Right renal pelvis (tissue), 4 donors: ENCODE measurements around the gene LCN12. TPM values are rescaled to one million over a fixed set of nuclear protein-coding genes. Genes with fewer than 3 reads are reported as not detected.

Source experiments
- DNase-seq, 4 donors: peaks; one replicate each; pipeline ENCODE4 v3.0.0-alpha.2; 2013; ENCODE audit warnings: low read depth in 4 of 4, low spot score in 3 of 4, missing footprints in 1 of 4
- polyA plus RNA-seq, 4 donors: library from polyadenylated mRNA; unstranded; fragments of 120-200 nt; gene quantifications; one replicate each; pipeline ENCODE4 v1.2.1, GENCODE V29; 2013; ENCODE audit not compliant: insufficient read length in 4 of 4

Gene LCN12
- polyA plus RNA-seq, 4 donors = 21.8 to 36.8 (median 29.4) TPM

DNA sequence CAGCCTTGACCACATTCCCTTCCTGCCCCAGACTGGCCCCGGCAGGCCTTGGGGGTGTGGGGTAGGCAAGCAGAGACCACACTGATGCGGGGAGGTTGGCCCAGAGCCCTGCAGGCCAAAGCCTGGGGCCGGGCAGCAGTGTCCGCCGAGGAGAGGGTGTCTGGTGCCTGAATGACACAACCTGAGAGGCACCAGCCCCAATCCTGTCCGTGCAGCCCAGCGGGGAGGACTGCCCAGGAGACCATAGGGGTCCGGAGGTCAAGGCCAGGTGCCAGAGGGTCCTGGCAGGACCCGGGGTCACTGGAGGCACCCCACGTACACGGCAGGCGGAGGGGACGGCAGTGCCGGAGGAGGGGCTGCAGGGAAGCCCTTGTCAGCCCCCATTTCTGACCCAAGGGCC is 19.7 kb downstream of the LCN12 start:
- no peak for DNase-seq

DNA sequence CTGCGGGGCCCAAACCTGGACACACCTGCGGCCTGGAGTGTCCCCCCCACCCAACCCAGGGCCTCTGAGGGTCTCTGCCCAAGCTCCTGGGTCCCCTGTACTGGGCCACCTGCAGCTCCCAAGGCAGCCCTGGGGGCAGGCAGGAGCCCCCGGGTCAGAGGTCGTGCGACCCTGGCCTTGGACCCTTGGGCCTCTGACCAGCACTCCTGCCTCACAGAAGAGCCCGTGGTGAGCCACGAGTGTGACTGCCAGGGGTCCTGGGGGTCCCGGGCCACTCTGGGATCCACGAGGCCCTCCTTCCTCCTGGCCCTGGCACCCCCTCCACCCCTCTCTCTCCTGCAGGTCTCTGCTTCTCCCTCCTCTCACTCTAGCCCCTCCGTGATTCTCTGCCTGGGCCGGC is 20.3 kb downstream of the LCN12 start:
- no peak for DNase-seq

- DNase-seq = no peak
Observed at GRCh38 chr9:136972743-136973142, 20.7 kb downstream of the LCN12 start.

- no peak for DNase-seq
Observed at GRCh38 chr9:136973618-136974617, 21.8 kb downstream of the LCN12 start.

- DNase-seq = no peak
Observed at GRCh38 chr9:136974817-136975535, 22.9 kb downstream of the LCN12 start.

- no peak for DNase-seq
Observed at GRCh38 chr9:136975644-136976043, 23.6 kb downstream of the LCN12 start.

DNA sequence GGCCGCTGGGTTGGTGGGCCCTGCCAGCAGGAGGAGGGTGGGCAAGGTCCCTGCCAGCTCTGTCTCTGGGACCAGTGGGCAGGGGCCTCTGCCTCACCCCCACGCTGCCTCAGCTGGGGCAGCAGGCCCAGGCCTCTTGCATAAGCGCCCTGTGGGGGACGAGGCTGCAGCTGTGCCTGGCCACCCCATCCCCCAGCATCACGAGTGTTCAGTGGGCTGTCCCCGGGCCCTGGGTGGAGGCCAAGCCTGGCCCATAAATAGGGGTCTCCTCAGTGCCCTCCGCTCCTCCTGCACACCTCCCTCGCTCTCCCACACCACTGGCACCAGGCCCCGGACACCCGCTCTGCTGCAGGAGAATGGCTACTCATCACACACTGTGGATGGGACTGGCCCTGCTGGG is 25.1 kb downstream of the LCN12 start, which contains the start of gene PTGDS:
PTGDS (plus strand) TSS at position 282 of the 400 bp plus-strand sequence; CDS start at position 357, 75 bp downstream.
- no peak for DNase-seq

- no peak for DNase-seq
Observed at GRCh38 chr9:136977649-136978072, 25.6 kb downstream of the LCN12 start.

DNA sequence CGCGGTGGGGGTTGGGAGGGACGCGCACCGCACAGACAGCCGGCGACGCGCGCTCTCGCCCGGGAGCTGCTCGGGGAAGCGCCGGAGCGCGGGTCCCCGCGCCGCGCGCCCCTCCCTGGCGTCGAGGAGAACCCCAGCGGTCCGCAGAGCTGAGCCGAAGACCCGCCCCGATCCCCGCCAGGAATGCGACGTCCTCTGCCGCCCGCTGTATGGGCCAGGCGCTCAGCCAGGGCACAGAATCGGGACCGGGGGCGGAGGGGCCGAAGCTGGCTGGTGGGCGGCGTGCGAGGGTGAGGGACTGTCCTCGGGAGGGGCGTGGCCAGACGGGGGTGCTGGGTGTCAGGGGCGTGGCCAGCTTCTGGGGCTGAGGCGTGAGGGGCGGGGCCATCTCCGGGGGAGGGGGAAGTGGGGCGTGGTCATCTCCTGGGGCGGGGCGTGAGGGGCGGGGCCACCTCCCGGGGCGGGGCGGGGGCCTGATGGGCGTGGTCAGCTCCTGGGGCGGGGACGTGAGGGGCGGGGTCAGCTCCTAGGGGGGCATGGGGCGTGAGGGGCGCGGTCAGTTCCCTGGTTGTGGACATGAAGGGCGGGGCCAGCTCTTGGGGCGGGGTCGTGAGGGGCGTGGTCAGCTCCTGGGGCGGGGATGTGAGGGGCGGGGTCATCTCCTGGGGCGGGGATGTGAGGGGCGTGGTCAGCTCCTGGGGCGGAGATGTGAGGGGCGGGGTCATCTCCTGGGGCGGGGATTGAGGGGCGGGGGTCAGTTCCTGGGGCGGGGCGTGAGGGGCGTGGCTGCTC is 26.2 kb downstream of the LCN12 start:
- no peak for DNase-seq

DNA sequence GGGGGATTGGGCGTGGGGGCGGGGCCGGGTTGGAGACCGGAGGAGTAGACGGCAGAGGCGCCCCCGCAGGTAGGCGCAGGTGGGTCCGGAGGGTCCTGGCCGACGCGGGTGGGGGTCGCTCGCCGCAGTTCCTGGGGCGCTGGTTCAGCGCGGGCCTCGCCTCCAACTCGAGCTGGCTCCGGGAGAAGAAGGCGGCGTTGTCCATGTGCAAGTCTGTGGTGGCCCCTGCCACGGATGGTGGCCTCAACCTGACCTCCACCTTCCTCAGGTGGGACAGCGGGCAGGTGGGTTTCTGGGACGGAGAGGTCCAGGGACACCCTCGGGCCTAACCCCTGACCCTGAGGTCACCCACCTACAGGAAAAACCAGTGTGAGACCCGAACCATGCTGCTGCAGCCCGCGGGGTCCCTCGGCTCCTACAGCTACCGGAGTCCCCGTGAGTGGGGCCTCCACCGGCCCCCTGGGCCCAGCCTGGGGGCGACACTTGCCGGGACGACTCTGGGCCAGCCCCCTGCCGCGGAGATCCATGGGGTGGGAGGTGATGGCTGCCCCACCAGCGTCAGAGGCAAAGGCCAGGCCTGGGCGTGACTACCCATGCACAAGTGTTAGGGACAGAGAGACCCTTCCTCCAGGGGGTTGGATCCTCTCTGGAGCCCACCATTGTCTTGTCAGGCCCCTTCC is 26.9 kb downstream of the LCN12 start:
- no peak for DNase-seq

DNA sequence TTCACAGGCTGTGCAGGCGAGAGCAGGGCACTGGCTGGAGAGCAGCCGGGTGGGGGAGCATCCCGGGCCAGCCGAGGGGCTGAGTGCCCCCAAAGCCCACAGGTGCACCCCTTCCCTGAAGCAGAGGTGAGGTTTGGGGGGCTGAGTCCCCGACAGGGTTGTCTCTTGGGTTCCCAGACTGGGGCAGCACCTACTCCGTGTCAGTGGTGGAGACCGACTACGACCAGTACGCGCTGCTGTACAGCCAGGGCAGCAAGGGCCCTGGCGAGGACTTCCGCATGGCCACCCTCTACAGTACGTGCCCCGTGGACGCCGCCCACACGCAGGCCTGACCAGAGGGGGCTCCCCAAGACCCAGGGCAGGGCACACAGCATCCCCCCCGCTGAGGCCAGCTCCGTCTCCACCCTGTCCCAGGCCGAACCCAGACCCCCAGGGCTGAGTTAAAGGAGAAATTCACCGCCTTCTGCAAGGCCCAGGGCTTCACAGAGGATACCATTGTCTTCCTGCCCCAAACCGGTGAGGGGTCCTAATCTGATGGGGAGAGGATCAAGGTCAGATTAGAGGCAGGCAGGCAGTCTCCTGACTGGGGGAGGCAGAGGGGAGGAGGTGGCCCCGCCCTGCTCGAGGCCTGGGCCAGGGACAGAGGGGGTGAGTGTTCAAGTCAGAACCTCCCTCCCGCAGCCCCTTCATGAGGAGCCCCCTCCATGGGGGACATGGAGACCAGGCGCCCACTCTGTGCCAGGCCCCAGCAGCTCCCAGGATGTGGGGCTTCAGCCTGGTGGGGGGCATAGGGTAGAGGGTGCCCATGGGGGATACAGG is 27.9 kb downstream of the LCN12 start:
- no peak for DNase-seq

GRCh38 chr9:136980669-136981478 is 28.8 kb downstream of the LCN12 start:
- no peak for DNase-seq

DNA sequence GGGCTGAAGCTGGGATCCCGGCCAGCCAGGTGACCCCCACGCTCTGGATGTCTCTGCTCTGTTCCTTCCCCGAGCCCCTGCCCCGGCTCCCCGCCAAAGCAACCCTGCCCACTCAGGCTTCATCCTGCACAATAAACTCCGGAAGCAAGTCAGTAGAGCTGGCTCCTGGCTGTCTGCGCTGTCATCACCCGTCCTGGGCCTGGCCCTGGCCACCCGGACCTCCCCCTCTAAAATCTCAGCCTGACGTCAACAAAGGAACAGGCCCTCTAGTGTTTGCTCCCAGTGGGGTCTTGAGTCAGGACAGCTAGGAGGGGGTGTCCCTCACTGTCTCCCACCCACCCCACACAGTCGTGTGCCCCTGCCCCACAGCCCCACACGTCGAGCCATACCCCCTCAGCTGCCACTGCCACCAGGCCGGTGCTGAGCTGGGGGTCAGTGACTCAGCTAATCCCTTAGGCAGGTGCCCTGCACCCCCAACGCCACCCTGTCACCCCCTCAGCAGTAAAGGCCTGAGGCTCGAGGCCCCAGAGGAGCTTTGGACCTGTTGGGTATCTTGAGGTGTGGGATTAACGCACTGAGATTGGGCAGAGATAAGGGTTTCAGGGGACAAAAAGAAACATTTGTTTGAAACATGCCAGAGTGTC is 29.6 kb downstream of the LCN12 start:
- no peak for DNase-seq

GRCh38 chr9:136982232-136983051 is 30.4 kb downstream of the LCN12 start, which contains the start of gene LCNL1:
LCNL1 (plus strand) TSS chr9:136982993; CDS start chr9:136983587, 594 bp downstream.
- DNase-seq = no peak

DNA sequence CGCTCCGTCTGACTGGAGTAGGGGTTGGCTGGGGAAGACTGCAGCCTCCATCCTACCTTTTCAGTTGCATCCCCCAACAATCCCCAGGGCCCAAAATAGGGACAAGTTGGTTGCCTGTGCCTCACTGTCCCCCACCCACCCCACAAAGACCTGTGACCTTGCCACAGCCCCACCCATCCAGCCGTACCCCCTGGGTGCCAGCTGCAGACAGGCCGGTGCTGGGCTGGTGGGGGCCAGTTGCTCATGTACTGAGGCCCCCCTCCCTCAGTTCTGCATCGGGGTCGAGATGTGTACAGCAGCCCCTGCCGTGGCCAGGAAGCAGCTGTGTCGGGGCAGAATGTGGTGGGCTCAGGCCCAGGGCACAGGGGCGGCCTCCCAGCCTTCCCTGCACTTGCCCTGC is 31.1 kb downstream of the LCN12 start:
- DNase-seq = no peak

GRCh38 chr9:136983656-136984314 is 31.7 kb downstream of the LCN12 start:
- no peak for DNase-seq
